ENCODE data around the gene SEMA5A.

The SEMA5A gene

DNA sequence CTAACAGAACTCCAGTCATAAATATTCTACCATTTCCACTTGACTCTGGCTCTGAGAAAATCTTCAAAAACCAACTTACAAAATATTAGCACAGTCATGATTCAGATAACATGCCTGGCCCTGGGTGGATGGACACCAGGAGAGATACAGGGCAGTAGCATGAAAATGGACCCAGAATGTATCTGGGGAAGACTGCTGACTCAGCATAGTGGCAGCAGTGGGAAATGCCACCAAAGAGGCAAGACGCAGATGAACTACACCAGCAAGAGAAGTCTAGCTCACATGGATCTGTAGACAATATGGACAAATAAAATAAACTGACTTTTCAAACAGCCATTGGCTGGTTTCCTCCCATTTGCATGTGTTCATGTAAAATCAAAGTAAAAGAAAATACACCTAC lies 359.8 kb downstream of the SEMA5A start:
- no peak for DNase-seq
- TF ChIP-seq POLR2A (IDR thresholded peaks at IDR 0.05; ENCODE audit: low read length) (no peak), GATA1 (IDR thresholded peaks at IDR 0.05; ENCODE audit: low read depth, low read length) (no peak)

DNA sequence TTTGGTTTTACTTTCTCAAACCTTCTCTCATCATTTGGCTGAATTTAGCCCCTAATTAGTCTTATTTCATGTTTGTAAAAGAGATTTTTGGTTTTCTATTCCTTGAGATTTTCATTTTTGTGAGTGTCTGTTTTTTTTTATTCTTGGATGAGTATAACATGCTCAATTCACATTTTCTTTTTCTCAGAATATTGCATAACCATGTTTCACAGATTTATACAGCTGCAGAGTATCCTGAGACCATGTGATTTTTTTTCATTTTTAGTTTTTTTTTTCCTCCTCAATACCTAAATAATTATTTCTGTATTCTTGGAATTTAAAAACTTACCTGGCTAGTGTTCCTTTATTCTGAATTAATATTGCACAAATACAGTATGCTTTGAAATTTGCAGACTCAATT lies 361.9 kb downstream of the SEMA5A start:
- no peak for DNase-seq
- TF ChIP-seq GATA1 (IDR thresholded peaks at IDR 0.05; ENCODE audit: low read depth, low read length) (no peak), POLR2A (IDR thresholded peaks at IDR 0.05; ENCODE audit: low read length) (no peak)

DNA sequence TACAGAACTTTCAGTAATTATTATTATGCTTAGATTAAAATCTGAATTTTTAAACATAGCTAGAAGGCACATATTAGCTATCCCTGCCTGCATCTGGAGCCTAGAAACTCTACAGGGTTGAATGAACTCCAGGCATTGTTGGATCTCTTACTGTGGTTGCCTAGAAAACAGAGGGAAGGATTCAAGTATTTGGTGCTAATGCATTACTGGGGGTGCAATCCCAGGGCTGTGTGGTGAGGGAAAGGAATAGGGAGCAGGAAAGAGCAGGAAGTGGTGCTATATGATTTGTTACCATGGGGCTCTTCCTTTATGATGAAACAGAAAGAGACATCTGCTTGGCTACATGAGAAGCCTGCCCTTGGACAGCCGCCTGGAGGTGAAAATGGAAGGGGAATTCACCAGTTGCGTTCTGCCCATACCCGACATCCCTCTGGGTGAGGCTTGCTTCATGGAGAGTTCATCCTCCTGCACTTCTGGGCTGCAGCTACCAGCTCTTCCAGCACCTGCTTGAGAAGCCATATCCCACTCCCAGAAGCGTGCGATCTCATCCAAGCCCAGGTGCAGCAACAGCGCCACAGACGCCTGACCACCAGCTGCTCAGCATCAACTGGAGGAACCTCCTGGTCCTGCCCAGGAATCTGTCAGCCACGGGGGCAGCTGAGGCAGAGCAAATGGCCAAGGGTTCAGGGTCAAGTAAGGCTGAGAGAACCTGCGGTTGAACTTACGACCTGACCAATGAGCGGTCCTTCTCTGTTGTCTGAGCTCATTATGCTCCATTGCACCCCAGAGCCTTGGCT lies 362.8 kb downstream of the SEMA5A start:
- no peak for TF ChIP-seq POLR2A (IDR thresholded peaks at IDR 0.05; ENCODE audit: low read length)
- TF ChIP-seq GATA1 (IDR thresholded peaks at IDR 0.05; ENCODE audit: low read depth, low read length), result no peak
- DNase-seq, result no peak

DNA sequence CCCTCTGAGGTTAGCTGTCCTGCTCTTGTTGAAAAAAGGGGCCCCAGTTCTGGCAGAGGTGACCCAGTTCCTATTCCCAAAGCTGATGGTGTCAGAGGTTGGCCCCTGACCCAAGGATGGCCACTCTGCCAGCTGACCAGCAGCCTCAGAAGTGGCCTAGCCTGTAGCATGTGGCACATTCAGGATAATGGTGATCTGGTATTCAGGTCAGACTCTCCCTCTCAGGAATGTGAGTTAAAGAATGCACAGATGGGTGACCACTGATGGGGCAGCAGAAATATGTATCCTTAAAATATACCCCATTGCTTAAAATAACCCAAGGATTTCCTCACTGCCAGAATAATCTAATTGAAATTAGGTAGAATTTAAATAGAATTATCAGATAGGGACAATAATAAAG lies 369.2 kb downstream of the SEMA5A start:
- no peak for DNase-seq
- TF ChIP-seq POLR2A (IDR thresholded peaks at IDR 0.05; ENCODE audit: low read length), result no peak
- TF ChIP-seq GATA1 (IDR thresholded peaks at IDR 0.05; ENCODE audit: low read depth, low read length), result no peak

DNA sequence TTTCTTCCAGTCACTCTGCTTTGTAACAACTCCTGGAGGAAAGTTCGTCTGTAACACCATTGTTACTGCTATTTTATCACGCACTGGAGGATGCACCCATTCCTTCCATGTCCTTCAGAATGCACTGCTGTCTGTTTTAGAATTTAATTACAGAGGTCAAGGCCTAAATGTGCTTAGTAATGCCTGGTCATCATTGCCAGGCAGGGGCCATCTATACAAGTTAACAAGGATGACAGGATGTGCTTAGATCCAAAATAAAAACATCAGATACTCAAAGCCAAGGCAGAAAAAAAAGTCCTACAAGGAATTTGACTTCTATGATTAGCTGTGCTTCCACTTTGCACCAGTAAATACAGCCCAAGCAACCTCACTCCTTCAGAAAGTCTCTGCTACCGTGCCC lies 371.4 kb downstream of the SEMA5A start:
- TF ChIP-seq POLR2A (IDR thresholded peaks at IDR 0.05; ENCODE audit: low read length) (no peak), GATA1 (IDR thresholded peaks at IDR 0.05; ENCODE audit: low read depth, low read length) (no peak)

DNA sequence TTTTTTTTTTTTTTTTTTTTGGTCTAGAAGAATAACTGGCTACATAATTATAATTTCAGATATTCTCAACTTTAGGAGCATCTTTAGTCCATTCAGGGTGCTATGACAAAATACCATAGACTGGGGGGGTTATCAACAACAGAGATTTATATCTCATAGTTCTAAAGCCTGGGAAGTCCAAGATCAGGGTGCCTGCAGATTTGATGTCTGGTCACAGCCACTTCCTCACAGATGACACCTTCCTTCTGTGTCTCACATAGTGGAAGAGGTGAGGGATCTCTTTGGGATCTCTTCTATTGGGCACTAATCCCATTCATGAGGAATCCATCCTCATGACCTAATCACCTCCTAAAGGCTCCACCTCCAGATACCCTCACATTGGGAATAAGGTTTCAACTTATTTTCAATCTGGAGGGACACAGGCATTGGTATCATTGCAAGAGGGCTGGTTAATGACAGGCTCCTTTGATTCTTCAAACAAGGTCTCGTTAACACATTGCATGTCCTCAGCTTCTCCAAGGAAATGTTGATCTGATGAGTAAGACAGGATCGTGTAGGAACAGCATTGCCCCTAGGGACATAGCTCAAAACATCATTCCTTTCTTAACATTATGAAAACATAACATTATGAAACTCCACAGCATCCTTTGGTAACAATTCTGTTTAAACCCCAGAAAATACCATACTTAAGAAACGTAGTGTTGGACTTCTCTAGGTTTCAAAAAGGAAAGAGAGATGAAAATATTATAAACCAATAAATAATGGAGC lies 372.4 kb downstream of the SEMA5A start:
- no peak for DNase-seq
- no peak for TF ChIP-seq GATA1 (IDR thresholded peaks at IDR 0.05; ENCODE audit: low read depth, low read length)
- no peak for TF ChIP-seq POLR2A (IDR thresholded peaks at IDR 0.05; ENCODE audit: low read length)

More for the DNA sequence above, 371.4 kb downstream of the SEMA5A start:
- no peak for DNase-seq

DNA sequence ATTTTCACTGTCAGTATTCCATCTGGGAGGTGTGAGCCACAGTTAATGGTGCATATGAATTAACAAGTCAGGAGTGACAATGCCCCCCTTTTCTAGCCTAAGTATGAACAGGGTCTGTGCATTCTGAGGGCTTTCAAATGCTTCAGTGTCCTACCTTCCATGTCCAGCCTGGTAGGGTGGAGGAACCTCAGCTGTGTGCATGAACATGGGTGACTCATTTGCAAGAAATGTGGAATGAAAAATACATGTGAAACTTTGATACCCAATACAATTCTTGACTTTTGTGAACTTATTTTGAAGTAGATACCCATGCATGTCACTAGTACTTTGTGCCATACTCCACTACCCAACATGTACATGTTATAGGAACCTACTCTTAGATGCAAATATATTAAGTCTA lies 375.8 kb downstream of the SEMA5A start:
- no peak for DNase-seq
- TF ChIP-seq POLR2A (IDR thresholded peaks at IDR 0.05; ENCODE audit: low read length) (no peak), GATA1 (IDR thresholded peaks at IDR 0.05; ENCODE audit: low read depth, low read length) (no peak)

DNA sequence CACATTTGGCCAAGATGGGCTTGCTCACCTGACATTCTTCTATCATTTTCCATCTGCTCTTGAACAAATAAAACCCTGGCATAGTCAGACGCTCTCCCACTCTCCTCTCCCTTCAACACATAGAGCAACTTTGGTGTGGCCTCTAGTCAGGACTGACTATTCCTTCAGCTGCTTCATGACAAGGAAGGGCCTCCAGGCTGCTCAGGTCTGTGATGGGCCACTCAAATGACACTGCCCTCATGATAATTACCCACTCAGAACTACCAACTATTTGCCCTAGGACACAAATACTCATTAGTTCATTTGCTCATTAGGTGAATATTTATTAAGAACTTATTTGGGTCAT lies 376.3 kb downstream of the SEMA5A start:
- DNase-seq, result no peak
- TF ChIP-seq GATA1 (IDR thresholded peaks at IDR 0.05; ENCODE audit: low read depth, low read length) (no peak), POLR2A (IDR thresholded peaks at IDR 0.05; ENCODE audit: low read length) (no peak)

DNA sequence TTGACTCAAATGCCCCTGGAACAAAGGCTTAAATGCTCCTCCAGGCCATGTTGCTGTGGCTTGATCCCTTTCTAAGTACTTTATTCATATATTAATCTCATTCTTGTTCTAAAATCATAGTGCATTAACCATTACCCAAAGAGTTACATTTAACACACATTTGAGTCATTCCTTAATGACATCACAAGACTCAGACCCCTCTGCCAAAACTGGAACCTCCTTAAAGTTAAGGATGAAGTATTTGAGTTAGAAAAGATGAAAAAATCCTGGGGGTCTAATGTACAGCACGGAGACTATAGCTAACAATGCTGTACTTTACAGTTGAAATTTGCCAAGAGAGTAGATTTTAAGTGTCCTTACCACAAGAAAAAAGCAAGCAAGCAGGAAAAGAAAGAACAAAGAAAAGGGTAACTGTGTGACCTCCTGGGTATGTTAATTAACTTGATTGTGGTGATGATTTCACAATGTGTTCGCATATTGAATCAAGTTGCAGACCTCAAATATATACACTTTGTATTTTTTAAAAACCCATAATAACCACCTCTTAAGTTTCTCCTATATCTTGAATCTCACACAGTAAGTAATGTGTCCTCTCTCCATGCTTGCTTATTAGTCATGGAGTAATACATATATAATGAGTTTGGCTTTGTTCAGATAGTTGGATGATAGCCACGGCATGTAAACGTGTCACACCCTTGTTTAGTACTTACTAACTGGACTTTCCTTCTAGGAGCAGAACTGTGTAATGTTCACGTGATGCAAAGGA lies 376.9 kb downstream of the SEMA5A start:
- no peak for TF ChIP-seq POLR2A (IDR thresholded peaks at IDR 0.05; ENCODE audit: low read length)
- TF ChIP-seq GATA1 (IDR thresholded peaks at IDR 0.05; ENCODE audit: low read depth, low read length), result no peak
- DNase-seq, result no peak

DNA sequence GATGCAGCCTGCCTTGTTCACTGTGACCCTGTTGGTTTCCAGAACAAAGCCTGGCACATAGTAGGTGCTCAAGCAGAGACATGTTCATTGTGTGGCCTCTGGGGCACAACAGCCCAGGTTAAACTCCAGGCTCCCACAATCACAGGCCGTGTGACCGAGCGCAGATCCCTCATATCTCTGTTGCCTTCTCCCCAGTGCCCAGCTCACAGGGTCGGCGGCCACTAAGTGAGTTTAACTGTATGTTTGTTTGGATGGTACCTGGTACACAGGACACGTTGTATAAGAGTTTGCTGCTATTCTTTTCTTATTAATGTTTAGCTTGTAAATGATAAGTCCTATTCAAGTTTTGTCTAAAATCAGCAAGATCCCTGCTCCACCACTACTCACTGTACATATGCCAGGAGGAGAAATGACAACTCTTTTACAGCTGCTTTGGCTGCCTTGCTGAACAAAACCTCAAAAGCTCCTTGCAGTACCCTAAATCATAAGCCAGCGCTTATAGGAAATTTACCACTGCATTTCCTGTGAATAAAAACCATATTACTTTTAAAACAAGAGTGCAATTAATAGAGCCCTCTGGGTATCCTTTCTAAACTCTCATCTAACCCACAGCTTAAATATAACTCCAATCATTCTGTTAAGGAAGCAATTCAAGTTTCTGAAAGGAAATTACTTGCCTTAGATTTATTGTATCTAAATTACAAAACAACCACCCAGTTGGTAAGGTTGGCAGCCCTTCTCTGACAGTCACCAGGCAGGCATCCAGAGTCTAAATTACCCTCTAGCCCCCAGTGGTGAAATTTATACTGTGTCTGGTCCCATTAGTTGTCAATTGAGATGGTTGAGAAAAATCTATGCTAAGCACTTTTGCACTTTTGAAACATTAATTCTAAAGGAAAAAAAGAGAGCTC lies 379.4 kb downstream of the SEMA5A start:
- no peak for DNase-seq
- no peak for TF ChIP-seq POLR2A (IDR thresholded peaks at IDR 0.05; ENCODE audit: low read length)
- TF ChIP-seq GATA1 (IDR thresholded peaks at IDR 0.05; ENCODE audit: low read depth, low read length), result no peak

DNA sequence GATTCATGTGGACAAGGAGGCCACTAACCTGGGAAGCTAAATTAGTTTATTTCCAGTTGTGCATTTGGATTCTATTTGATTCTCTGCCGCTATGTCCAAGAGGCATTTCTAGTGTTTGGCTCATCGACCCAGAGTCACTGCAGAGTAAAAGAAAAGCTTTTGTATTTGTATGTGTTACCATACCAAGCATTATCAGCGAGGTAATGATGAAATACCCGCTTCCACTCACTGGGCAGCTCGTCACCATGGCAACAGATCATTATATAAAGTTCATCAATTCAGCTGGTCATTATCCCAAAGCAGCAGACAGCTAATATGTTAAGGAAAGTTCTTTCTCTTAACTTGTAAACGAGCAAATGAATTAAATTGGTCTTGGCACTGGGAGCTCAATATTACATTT lies 380.3 kb downstream of the SEMA5A start:
- TF ChIP-seq GATA1 (IDR thresholded peaks at IDR 0.05; ENCODE audit: low read depth, low read length) (no peak), POLR2A (IDR thresholded peaks at IDR 0.05; ENCODE audit: low read length) (no peak)

DNA sequence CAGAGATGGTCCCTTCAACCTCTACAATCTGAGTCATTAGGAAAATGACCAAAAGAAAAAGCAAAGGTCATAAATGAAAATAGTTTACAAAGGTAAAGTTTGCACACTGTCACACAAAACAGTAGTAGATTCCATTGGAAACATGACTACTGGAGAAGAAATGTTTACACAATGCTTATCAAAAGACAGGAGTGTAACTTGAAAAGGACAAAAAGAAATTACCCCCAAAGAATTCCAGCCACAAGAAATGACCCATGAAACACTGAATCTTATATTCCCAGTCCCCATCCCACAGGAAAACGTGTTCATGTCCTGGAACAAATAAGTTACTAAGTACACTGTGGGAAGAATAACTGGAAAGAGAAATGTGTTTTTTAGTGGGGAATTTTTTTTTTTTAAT lies 385.1 kb downstream of the SEMA5A start:
- DNase-seq, result no peak
- TF ChIP-seq POLR2A (IDR thresholded peaks at IDR 0.05; ENCODE audit: low read length), result no peak
- TF ChIP-seq GATA1 (IDR thresholded peaks at IDR 0.05; ENCODE audit: low read depth, low read length), result no peak

More for the DNA sequence above, 380.3 kb downstream of the SEMA5A start:
- no peak for DNase-seq

DNA sequence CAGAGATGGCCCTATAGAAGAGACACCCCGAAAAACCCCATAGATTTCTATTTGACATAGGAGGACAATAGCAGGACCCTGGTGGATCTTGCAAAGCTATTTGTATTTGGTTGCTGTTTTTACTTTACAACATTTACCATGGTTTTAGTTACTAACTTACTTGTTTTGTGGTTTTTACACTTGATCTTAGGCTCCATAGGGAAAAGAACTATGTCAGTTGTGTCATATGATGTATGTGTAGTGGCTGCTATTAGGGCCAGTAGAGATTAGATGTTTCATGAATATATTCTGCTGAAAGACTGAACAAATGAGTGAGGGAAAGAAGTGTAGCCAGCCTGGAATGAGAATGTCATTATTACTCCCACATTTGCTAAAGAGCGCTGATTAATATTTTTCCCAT lies 388.1 kb downstream of the SEMA5A start:
- TF ChIP-seq GATA1 (IDR thresholded peaks at IDR 0.05; ENCODE audit: low read depth, low read length) (no peak), POLR2A (IDR thresholded peaks at IDR 0.05; ENCODE audit: low read length) (no peak)
- no peak for DNase-seq

Data from erythroblast (primary cell).